ENCODE data around the gene CNGB1. TPM values are rescaled to one million over a fixed set of nuclear protein-coding genes. Genes with fewer than 3 reads are reported as not detected.
"Not testable (repeated sequence)": the region's sequence is repeated elsewhere in the genome, so short reads cannot be mapped to it uniquely, and the experiment has no call there.

CNGB1 gene
- total RNA-seq, 1 donor from 2014 or later, result under 0.01 TPM

DNA sequence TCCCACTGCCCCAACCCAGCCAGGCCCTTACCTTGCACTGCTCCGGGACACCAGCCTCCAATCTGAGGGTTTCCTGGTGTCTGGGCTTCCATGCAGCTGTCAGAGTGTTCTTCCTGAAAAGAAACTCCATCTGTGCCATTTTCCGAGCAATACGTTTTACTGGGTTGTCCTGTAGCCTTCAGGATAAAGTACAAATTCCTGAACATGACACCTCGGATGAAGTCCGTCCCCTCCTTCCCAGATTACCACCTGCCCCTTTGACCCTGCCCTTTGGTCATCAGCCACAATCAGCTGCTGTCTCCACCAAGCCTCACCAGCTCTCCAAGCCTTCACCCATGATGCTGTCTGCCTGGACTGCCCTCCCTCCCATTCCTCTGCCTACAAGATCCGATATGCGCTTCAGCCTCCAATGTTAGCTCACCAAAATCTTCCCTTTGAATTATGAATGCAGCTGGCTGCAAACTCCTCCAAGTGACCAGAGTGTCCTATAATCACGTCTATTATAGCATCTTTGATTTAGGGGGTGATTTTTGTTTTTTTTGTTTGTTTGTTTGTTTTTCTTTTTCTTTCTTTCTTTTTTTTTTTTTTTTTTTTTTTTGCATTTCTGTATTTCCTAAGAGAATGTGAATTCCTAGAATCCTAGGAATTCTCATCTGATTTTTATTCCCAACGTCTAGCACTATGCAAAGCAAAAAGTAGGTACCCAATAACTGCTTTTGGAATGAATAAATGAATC, 108.1 kb downstream of the CNGB1 start:
- FAIRE-seq (no peak), DNase-seq (ENCODE audit: low read depth) (no peak)
- Histone ChIP-seq H3K27me3 (ENCODE audit: control insufficient read depth, insufficient read depth, low read length) (no peaks in the 10 kb centered on the region), H3K4me3 (ENCODE audit: low read depth, low read length) (no peak overlapping the region), H3K36me3 (ENCODE audit: control insufficient read depth, insufficient read depth, low read length) (no peaks in the 10 kb centered on the region)
- TF ChIP-seq, protein P1, sequence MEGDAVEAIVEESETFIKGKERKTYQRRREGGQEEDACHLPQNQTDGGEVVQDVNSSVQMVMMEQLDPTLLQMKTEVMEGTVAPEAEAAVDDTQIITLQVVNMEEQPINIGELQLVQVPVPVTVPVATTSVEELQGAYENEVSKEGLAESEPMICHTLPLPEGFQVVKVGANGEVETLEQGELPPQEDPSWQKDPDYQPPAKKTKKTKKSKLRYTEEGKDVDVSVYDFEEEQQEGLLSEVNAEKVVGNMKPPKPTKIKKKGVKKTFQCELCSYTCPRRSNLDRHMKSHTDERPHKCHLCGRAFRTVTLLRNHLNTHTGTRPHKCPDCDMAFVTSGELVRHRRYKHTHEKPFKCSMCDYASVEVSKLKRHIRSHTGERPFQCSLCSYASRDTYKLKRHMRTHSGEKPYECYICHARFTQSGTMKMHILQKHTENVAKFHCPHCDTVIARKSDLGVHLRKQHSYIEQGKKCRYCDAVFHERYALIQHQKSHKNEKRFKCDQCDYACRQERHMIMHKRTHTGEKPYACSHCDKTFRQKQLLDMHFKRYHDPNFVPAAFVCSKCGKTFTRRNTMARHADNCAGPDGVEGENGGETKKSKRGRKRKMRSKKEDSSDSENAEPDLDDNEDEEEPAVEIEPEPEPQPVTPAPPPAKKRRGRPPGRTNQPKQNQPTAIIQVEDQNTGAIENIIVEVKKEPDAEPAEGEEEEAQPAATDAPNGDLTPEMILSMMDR (IDR thresholded peaks at IDR 0.05; ENCODE audit: insufficient read depth, low read length, severe bottlenecking), result no peak

DNA sequence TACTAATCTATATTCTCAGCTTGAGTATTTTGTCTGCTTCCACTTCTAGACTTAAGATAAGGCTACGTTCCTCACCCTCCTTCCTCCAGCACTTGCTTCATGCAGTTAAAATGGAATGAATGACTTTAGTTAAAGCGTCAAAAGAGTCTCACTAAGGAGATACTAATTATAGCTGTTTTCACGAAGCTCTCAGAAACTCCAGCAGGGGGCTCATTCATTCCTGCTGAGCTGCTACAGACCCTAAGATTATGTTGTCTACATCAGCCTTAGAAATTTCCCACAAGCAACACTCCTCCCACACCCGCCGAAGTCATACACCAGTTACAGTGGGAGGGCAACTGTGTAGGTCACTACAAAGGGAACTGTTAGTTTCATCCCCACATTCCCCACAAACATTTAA, 111.6 kb downstream of the CNGB1 start:
- H3K4me3 ChIP-seq (ENCODE audit: low read depth, low read length), result no peak overlapping the region
- no peaks in the 10 kb centered on the region for H3K27me3 ChIP-seq (ENCODE audit: control insufficient read depth, insufficient read depth, low read length)
- no peak for FAIRE-seq
- peak; percentile 28 for DNase-seq (ENCODE audit: low read depth)
- no peaks in the 10 kb centered on the region for H3K36me3 ChIP-seq (ENCODE audit: control insufficient read depth, insufficient read depth, low read length)
- TF ChIP-seq, protein P1 (IDR thresholded peaks at IDR 0.05; ENCODE audit: insufficient read depth, low read length, severe bottlenecking), result peak; percentile 17

DNA sequence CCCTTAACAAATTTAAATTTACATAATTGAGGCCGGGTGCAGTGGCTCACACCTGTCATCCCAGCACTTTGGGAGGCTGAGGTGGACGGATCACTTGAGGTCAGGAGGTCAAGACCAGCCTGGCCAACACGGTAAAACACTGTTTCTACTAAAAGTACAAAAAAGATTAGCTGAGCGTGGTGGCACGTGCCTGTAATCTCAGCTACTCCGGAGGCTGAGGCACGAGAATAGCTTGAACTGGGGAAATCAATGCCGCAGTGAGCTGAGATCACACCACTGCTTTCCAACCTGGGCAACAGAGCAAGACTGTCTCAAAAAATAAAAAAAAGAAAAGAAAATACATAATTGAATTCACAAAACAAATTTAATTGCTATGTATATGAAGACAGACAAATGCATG, 112.3 kb downstream of the CNGB1 start:
- Histone ChIP-seq H3K36me3 (ENCODE audit: control insufficient read depth, insufficient read depth, low read length) (no peaks in the 10 kb centered on the region), H3K27me3 (ENCODE audit: control insufficient read depth, insufficient read depth, low read length) (no peaks in the 10 kb centered on the region), H3K4me3 (ENCODE audit: low read depth, low read length) (no peak overlapping the region)
- DNase-seq (ENCODE audit: low read depth) (no peak), FAIRE-seq (no peak)
- TF ChIP-seq, protein P1 (IDR thresholded peaks at IDR 0.05; ENCODE audit: insufficient read depth, low read length, severe bottlenecking), result no peak

DNA sequence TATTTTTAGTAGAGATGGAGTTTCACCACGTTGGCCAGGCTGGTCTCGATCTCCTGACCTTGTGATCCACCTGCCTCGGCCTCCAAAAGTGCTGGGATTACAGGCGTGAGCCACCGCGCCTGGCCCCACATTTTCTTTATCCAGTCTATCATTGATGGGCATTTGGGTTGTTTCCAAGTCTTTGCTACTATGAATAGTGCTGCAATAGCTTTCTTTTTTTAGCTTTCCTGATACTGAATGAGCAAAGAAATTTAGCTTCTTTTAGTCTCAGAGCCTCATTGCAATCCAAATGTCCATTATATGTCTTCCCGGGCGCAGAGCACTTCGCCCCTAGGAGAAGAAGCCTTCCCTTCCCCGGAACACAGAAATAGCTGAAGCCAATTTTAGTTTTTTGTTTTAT, 112.9 kb downstream of the CNGB1 start:
- not testable (repeated sequence) for H3K36me3 ChIP-seq (ENCODE audit: control insufficient read depth, insufficient read depth, low read length); H3K4me3 ChIP-seq (ENCODE audit: low read depth, low read length); H3K27me3 ChIP-seq (ENCODE audit: control insufficient read depth, insufficient read depth, low read length); DNase-seq (ENCODE audit: low read depth); FAIRE-seq

DNA sequence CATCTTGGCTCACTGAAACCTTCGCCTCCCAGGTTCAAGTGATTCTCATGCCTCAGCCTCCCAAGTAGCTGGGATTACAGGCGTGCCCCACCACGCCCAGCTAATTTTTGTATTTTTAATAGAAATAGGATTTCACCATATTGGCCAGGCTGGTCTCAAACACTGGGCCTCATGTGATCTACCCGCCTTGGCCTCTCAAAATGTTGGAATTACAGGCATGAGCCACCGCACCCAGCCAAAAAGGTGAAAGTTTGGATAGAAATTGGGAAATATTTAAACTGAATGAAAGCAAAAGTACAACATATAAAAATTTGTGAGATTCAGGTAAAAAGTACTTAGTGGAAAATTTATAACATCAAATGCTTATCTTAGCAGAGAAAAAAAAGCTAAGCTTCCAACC, 115.7 kb downstream of the CNGB1 start:
- H3K27me3 ChIP-seq (ENCODE audit: control insufficient read depth, insufficient read depth, low read length), result no peaks in the 10 kb centered on the region
- no peaks in the 10 kb centered on the region for H3K36me3 ChIP-seq (ENCODE audit: control insufficient read depth, insufficient read depth, low read length)
- H3K4me3 ChIP-seq (ENCODE audit: low read depth, low read length), result no peak overlapping the region
- FAIRE-seq, result no peak
- TF ChIP-seq, protein P1 (IDR thresholded peaks at IDR 0.05; ENCODE audit: insufficient read depth, low read length, severe bottlenecking), result no peak
- no peak for DNase-seq (ENCODE audit: low read depth)

DNA sequence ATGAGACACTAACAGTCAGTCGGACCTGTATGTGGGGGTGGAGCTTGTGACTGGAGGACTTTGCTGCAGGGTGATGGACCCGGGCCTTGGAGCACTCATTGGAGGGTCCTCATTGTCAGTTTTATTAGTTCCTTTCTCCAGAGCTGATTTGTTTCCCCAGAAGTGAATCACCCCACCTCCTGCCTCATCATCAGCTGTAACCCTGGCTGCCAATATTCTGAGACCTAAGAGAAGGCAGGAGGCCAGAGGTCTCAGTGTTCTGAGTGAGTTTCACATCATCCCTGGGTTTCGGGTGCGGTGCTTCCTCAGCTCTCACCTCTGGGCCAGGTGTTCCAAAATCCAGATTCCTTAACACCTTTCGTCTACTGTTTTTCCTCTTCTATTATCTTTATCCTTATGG, 118.7 kb downstream of the CNGB1 start:
- Histone ChIP-seq H3K36me3 (ENCODE audit: control insufficient read depth, insufficient read depth, low read length) (no peaks in the 10 kb centered on the region), H3K27me3 (ENCODE audit: control insufficient read depth, insufficient read depth, low read length) (no peaks in the 10 kb centered on the region), H3K4me3 (ENCODE audit: low read depth, low read length) (no peak overlapping the region)
- DNase-seq (ENCODE audit: low read depth) (no peak), FAIRE-seq (no peak)
- TF ChIP-seq, protein P1 (IDR thresholded peaks at IDR 0.05; ENCODE audit: insufficient read depth, low read length, severe bottlenecking), result no peak

All from bronchial epithelial cell (primary cell).